Measurements from ENCODE around the gene FLRT2. TPM values are rescaled to one million over a fixed set of nuclear protein-coding genes. Genes with fewer than 3 reads are reported as not detected.

FLRT2 gene
- total RNA-seq, 1 experiment from 2014 or later = 0.17 TPM

DNA sequence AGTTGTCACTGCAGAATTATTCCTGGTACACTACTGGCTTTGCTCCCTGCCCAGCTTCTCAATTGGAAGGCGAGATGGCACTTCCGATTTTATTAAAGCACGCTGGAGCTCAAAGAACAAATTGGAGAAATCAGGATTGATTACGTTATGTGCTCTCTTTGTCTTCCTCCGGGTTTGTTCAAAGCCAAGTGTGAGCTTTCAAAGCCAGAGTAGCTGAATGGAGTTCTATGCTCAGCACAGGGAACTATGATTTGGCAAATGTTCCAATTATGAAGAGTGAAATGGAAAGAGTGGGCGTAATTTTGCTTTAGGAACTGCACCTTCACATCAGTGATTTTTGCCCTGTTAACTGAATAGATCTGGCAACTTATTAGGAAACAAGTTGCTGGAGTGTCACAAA is 72.4 kb downstream of the FLRT2 start:
- CTCF ChIA-PET = no interaction called here
- DNase-seq (ENCODE audit: low read depth, low spot score) (no peak), ATAC-seq (no peak)
- Histone ChIP-seq H3K9me2 (ENCODE audit: insufficient read depth) (no peaks in the 10 kb centered on the region), H3K9me3 (ENCODE audit: control insufficient read depth in 1 of 2, insufficient read depth in 1 of 2, low read depth in 1 of 2, low read length in 2 of 2) (peaks cover 3 to 19% of the 10 kb centered on the region in 2 experiments; a peak in 2 of 4 replicates), H3K27me3 (ENCODE audit: insufficient read depth, low read length) (no peaks in the 10 kb centered on the region), H3K9ac (ENCODE audit: low read length) (no peak overlapping the region), H4K20me1 (ENCODE audit: insufficient read depth) (no peaks in the 10 kb centered on the region), H3K36me3 (ENCODE audit: control insufficient read depth in 1 of 2, insufficient read depth in 2 of 2, low read length in 2 of 2) (no peaks in the 10 kb centered on the region), H3K4me1 (ENCODE audit: control insufficient read depth in 1 of 2, insufficient read depth in 2 of 2, low read length in 2 of 2) (no peaks in the 10 kb centered on the region), H3K4me3 (replicated peaks in 1 of 2; ENCODE audit: low read depth in 1 of 2, low read length in 2 of 2) (no peak overlapping the region), H3K4me2 (ENCODE audit: low read length) (no peak overlapping the region), H2AFZ (ENCODE audit: low read depth, low read length, poor library complexity, severe bottlenecking) (no peak overlapping the region), H3K27ac (ENCODE audit: low read depth, low read length) (no peak overlapping the region), H3K79me2 (ENCODE audit: insufficient read depth, low read length) (no peaks in the 10 kb centered on the region)
- intact Hi-C loops (cut with micrococcal nuclease) = no loop called here
- RAD21 ChIA-PET (ENCODE audit: low non-redundant PET in 1 of 2, low total read pairs in 2 of 2, uncharacterized antibody in 2 of 2, unreplicated experiment in 2 of 2) = no interaction called here
- BruUV-seq (replicated peaks) = no TSS peak
- POLR2A ChIA-PET = no interaction called here
- TF ChIP-seq, protein P1, sequence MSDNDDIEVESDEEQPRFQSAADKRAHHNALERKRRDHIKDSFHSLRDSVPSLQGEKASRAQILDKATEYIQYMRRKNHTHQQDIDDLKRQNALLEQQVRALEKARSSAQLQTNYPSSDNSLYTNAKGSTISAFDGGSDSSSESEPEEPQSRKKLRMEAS (IDR thresholded peaks at IDR 0.05) = no peak
- TF ChIP-seq YY1 (IDR thresholded peaks at IDR 0.05; ENCODE audit: extremely low read depth, insufficient replicate concordance, low read depth, low read length) (no peak), EGR1 (IDR thresholded peaks at IDR 0.05; ENCODE audit: low read depth) (no peak), JUND (IDR thresholded peaks at IDR 0.05) (no peak), TCF7L2 (IDR thresholded peaks at IDR 0.05; ENCODE audit: borderline replicate concordance, extremely low read depth, insufficient read depth, insufficient read length) (no peak), ZFX (IDR thresholded peaks at IDR 0.05) (no peak), SRF (IDR thresholded peaks at IDR 0.05; ENCODE audit: low read depth) (no peak)
- TF ChIP-seq, protein P2, sequence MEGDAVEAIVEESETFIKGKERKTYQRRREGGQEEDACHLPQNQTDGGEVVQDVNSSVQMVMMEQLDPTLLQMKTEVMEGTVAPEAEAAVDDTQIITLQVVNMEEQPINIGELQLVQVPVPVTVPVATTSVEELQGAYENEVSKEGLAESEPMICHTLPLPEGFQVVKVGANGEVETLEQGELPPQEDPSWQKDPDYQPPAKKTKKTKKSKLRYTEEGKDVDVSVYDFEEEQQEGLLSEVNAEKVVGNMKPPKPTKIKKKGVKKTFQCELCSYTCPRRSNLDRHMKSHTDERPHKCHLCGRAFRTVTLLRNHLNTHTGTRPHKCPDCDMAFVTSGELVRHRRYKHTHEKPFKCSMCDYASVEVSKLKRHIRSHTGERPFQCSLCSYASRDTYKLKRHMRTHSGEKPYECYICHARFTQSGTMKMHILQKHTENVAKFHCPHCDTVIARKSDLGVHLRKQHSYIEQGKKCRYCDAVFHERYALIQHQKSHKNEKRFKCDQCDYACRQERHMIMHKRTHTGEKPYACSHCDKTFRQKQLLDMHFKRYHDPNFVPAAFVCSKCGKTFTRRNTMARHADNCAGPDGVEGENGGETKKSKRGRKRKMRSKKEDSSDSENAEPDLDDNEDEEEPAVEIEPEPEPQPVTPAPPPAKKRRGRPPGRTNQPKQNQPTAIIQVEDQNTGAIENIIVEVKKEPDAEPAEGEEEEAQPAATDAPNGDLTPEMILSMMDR (IDR thresholded peaks at IDR 0.05 in 2 of 3, conservative IDR thresholded peaks at IDR 0.05 in 1 of 3; ENCODE audit: borderline replicate concordance in 1 of 3, insufficient read depth in 1 of 3, low read depth in 2 of 3, low read length in 2 of 3) = no peak

DNA sequence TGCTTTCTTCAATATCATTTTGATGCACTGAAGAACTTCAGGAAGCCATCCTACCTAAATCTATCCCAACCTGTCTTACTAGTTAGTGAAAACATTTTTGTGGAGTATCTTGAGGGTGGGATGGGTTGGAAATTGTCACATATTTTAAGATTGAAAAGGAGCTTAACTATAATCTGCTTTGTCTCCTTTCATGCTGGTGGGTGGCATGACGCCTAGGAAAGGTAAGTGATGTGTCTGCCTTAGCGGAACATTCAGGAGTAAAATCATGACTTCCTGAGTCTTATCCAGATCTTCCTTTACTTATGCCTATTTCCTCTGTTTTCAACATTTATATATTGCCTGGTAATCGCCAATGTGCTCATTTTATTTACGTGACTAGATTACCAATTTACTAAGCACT is 74.1 kb downstream of the FLRT2 start:
- H3K27me3 ChIP-seq (ENCODE audit: insufficient read depth, low read length) = no peaks in the 10 kb centered on the region
- no peak overlapping the region for H3K27ac ChIP-seq (ENCODE audit: low read depth, low read length)
- no peak overlapping the region for H3K4me3 ChIP-seq (replicated peaks in 1 of 2; ENCODE audit: low read depth in 1 of 2, low read length in 2 of 2)
- ChIA-PET RAD21 (ENCODE audit: low non-redundant PET in 1 of 2, low total read pairs in 2 of 2, uncharacterized antibody in 2 of 2, unreplicated experiment in 2 of 2) (no interaction called here), CTCF (no interaction called here), POLR2A (no interaction called here)
- H3K9ac ChIP-seq (ENCODE audit: low read length) = no peak overlapping the region
- no peak for DNase-seq (ENCODE audit: low read depth, low spot score)
- TF ChIP-seq, protein P3, sequence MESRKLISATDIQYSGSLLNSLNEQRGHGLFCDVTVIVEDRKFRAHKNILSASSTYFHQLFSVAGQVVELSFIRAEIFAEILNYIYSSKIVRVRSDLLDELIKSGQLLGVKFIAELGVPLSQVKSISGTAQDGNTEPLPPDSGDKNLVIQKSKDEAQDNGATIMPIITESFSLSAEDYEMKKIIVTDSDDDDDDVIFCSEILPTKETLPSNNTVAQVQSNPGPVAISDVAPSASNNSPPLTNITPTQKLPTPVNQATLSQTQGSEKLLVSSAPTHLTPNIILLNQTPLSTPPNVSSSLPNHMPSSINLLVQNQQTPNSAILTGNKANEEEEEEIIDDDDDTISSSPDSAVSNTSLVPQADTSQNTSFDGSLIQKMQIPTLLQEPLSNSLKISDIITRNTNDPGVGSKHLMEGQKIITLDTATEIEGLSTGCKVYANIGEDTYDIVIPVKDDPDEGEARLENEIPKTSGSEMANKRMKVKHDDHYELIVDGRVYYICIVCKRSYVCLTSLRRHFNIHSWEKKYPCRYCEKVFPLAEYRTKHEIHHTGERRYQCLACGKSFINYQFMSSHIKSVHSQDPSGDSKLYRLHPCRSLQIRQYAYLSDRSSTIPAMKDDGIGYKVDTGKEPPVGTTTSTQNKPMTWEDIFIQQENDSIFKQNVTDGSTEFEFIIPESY (IDR thresholded peaks at IDR 0.05; ENCODE audit: extremely low read depth, insufficient replicate concordance, low read length) = no peak
- TF ChIP-seq CBX3 (IDR thresholded peaks at IDR 0.05; ENCODE audit: low read depth) (no peak), RAD21 (IDR thresholded peaks at IDR 0.05; ENCODE audit: low read depth) (no peak), POLR2A (IDR thresholded peaks at IDR 0.05; ENCODE audit: borderline replicate concordance, extremely low read depth, insufficient read depth, insufficient read length) (no peak), SIN3A (IDR thresholded peaks at IDR 0.05; ENCODE audit: low read depth) (no peak)
- TF ChIP-seq, protein P2 (IDR thresholded peaks at IDR 0.05 in 2 of 3, conservative IDR thresholded peaks at IDR 0.05 in 1 of 3; ENCODE audit: borderline replicate concordance in 1 of 3, insufficient read depth in 1 of 3, low read depth in 2 of 3, low read length in 2 of 3) = no peak
- TF ChIP-seq, protein P4, sequence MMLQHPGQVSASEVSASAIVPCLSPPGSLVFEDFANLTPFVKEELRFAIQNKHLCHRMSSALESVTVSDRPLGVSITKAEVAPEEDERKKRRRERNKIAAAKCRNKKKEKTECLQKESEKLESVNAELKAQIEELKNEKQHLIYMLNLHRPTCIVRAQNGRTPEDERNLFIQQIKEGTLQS (IDR thresholded peaks at IDR 0.05) = no peak
- no TSS peak for BruUV-seq (replicated peaks)
- no peak overlapping the region for H3K4me2 ChIP-seq (ENCODE audit: low read length)
- H4K20me1 ChIP-seq (ENCODE audit: insufficient read depth) = no peaks in the 10 kb centered on the region
- intact Hi-C loops (cut with micrococcal nuclease) = no loop called here
- H3K9me2 ChIP-seq (ENCODE audit: insufficient read depth) = no peaks in the 10 kb centered on the region
- no peak overlapping the region for H2AFZ ChIP-seq (ENCODE audit: low read depth, low read length, poor library complexity, severe bottlenecking)
- H3K79me2 ChIP-seq (ENCODE audit: insufficient read depth, low read length) = no peaks in the 10 kb centered on the region
- H3K4me1 ChIP-seq (ENCODE audit: control insufficient read depth in 1 of 2, insufficient read depth in 2 of 2, low read length in 2 of 2) = no peaks in the 10 kb centered on the region
- H3K36me3 ChIP-seq (ENCODE audit: control insufficient read depth in 1 of 2, insufficient read depth in 2 of 2, low read length in 2 of 2) = no peaks in the 10 kb centered on the region
- no peak for ATAC-seq
- peaks cover 3 to 21% of the 10 kb centered on the region in 2 experiments; a peak in 2 of 4 replicates for H3K9me3 ChIP-seq (ENCODE audit: control insufficient read depth in 1 of 2, insufficient read depth in 1 of 2, low read depth in 1 of 2, low read length in 2 of 2)

Data from HCT116 (cell line).